ENCODE measurements around the gene SMIM35.
A peak's percentile ranks its signal among the peaks of the same experiment; 100 is the strongest.

SMIM35 gene

GRCh38 chr11:118086913-118087768 lies at the start of gene SMIM35:
Gene SMIM35, minus strand, starts transcription at chr11:118086963. Its CDS starts 206 bp downstream, at chr11:118086757.
- DNase-seq (ENCODE audit: low spot score), result no peak

- DNase-seq (ENCODE audit: low spot score), result no peak
Observed at GRCh38 chr11:118136341-118136740, 49.6 kb upstream of the SMIM35 start.

- no peak for DNase-seq (ENCODE audit: low spot score)
Observed at GRCh38 chr11:118135796-118136165, 49.0 kb upstream of the SMIM35 start.

- DNase-seq (ENCODE audit: low spot score), result no peak
Observed at GRCh38 chr11:118135051-118135795, 48.5 kb upstream of the SMIM35 start.

GRCh38 chr11:118133816-118134215 lies 47.1 kb upstream of the SMIM35 start:
- DNase-seq (ENCODE audit: low spot score), result no peak

GRCh38 chr11:118132385-118133151 lies 45.8 kb upstream of the SMIM35 start:
- no peak for DNase-seq (ENCODE audit: low spot score)

GRCh38 chr11:118129471-118130172 lies 42.9 kb upstream of the SMIM35 start:
- no peak for DNase-seq (ENCODE audit: low spot score)

- DNase-seq (ENCODE audit: low spot score), result no peak
Observed at GRCh38 chr11:118128721-118129470, 42.1 kb upstream of the SMIM35 start.

- DNase-seq (ENCODE audit: low spot score), result no peak
Observed at GRCh38 chr11:118128310-118128709, 41.5 kb upstream of the SMIM35 start.

- DNase-seq (ENCODE audit: low spot score), result no peak
Observed at GRCh38 chr11:118126082-118126838, 39.5 kb upstream of the SMIM35 start.

- no peak for DNase-seq (ENCODE audit: low spot score)
Observed at GRCh38 chr11:118124929-118125535, 38.3 kb upstream of the SMIM35 start.

GRCh38 chr11:118120793-118121192 lies 34.0 kb upstream of the SMIM35 start:
- no peak for DNase-seq (ENCODE audit: low spot score)

GRCh38 chr11:118117790-118118601 lies 31.2 kb upstream of the SMIM35 start:
- DNase-seq (ENCODE audit: low spot score), result peak; percentile 24

- DNase-seq (ENCODE audit: low spot score), result peak; percentile 25
Observed at GRCh38 chr11:118115048-118115447, 28.3 kb upstream of the SMIM35 start.

GRCh38 chr11:118114266-118114665 lies 27.5 kb upstream of the SMIM35 start:
- DNase-seq (ENCODE audit: low spot score), result no peak

GRCh38 chr11:118112711-118113430 lies 26.1 kb upstream of the SMIM35 start:
- no peak for DNase-seq (ENCODE audit: low spot score)

GRCh38 chr11:118111744-118112035 lies 24.9 kb upstream of the SMIM35 start:
- DNase-seq (ENCODE audit: low spot score), result no peak

- no peak for DNase-seq (ENCODE audit: low spot score)
Observed at GRCh38 chr11:118111019-118111743, 24.4 kb upstream of the SMIM35 start.

Measured in CD4-positive, alpha-beta T cell treated with Interleukin-2 at 100 ng/mL for 4 hours (primary cell).